OCI-LY1 (cell line): ENCODE data around the gene POLG2.

Experiments used
- EZH2 ChIP-seq: fragments of 200-600 bp; sonication (generic), shearing (Covaris generic); IDR thresholded peaks from 2 replicates; pipeline ENCODE4 v1.8.0; 2017; ENCODE audit warnings: borderline replicate concordance, mixed run types, mild to moderate bottlenecking, antibody characterized with exemption, low read length, moderate library complexity, mixed read lengths
- TF ChIP-seq, protein P1 (sequence below): fragments of 200-600 bp; sonication (generic), shearing (Covaris generic); IDR thresholded peaks from 2 replicates; pipeline ENCODE4 v1.5.1; 2017; ENCODE audit warnings: mild to moderate bottlenecking, antibody characterized with exemption, low read length, moderate library complexity, mixed read lengths

DNA sequence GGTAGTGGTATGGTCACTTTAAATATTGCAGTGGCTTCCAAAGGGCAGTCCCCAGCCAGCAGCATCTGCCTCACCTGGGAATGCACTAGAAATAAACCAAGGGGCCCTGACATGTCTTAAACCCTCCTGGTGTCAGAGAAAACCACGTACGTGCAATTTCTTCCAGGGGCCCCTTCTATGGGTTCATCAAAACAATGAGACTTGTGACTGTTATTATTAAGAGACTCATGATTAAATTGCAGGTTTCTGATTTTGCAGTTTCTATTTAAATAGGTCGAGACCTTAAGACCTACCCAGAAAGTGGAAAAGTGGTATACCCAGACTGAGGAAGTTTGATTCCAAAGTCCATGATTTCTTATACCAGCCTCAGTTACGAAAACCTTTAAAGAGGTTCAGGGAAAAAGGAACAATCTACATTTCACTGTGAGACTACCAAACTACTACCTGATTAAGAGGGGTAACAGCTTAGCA lies 746 bp upstream of the POLG2 start:
- TF ChIP-seq, protein P1, sequence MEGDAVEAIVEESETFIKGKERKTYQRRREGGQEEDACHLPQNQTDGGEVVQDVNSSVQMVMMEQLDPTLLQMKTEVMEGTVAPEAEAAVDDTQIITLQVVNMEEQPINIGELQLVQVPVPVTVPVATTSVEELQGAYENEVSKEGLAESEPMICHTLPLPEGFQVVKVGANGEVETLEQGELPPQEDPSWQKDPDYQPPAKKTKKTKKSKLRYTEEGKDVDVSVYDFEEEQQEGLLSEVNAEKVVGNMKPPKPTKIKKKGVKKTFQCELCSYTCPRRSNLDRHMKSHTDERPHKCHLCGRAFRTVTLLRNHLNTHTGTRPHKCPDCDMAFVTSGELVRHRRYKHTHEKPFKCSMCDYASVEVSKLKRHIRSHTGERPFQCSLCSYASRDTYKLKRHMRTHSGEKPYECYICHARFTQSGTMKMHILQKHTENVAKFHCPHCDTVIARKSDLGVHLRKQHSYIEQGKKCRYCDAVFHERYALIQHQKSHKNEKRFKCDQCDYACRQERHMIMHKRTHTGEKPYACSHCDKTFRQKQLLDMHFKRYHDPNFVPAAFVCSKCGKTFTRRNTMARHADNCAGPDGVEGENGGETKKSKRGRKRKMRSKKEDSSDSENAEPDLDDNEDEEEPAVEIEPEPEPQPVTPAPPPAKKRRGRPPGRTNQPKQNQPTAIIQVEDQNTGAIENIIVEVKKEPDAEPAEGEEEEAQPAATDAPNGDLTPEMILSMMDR, result no peak
- no peak for TF ChIP-seq EZH2
